Measurements from ENCODE around the gene PEX11G. TPM values are rescaled to one million over a fixed set of nuclear protein-coding genes. Genes with fewer than 3 reads are reported as not detected.
A peak's percentile ranks its signal among the peaks of the same experiment; 100 is the strongest.

Gene PEX11G
- total RNA-seq, 1 experiment from 2014 or later: 1.5 TPM

- DNase-seq (ENCODE audit: extremely low read depth, low read depth): peak; percentile 92
These were observed 33.5 kb upstream of the PEX11G start, which contains the start of gene MCOLN1 for GRCh38 chr19:7522072-7522922. TSS of gene MCOLN1 (plus strand) at chr19:7522624. CDS start at chr19:7522751, 127 bp downstream.

DNA sequence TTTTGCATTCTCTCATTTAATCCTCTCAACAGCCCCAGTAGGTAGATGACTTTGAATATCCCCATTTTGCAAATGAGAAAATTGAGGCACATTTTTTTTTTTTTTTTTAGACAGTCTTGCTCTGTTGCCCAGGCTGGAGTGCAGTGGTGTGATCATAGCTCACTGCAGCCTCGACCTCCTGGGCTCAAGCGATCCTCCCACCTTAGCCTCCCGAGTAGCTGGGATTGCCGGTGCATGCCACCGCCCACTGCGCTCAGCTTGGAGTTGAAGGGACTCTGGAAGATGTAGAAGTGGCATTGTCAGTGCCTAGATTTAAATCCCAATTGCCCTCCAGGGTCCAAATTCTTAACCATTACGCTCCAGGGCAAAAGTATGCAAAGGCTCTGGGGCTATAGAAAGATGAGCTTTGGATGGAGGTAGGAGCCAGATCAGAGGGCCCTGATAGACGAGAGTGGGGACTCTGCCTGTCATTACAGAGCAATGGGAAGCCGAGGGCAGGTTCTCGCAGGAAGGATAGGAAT is 32.8 kb upstream of the PEX11G start:
- no peak for DNase-seq (ENCODE audit: extremely low read depth, low read depth)

DNA sequence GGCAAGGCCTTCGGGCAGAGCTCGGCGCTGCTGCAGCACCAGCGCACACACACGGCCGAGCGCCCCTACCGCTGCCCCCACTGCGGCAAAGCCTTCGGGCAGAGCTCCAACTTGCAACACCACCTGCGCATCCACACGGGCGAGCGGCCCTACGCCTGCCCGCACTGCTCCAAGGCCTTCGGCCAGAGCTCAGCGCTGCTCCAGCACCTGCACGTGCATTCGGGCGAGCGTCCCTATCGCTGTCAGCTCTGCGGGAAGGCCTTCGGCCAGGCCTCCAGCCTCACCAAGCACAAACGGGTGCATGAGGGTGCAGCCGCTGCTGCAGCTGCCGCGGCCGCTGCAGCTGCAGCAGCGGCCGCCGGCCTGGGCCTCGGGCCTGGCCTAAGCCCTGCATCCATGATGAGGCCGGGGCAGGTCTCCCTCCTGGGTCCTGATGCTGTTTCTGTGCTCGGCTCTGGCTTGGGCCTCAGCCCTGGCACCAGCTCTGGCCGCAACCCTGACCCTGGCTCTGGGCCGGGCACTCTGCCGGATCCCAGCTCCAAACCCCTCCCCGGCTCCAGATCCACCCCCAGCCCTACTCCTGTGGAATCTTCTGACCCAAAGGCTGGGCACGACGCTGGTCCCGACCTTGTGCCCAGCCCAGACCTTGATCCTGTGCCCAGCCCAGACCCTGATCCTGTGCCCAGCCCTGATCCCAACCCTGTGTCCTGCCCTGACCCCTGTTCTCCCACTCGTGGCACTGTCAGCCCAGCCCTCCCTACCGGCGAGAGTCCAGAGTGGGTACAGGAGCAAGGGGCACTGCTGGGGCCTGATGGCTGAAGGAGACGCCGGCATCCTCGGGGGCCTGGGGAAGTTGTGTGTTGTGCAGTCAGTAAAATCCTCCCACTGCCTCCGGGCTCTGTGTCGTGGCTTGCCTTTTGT is 31.6 kb upstream of the PEX11G start:
- DNase-seq (ENCODE audit: extremely low read depth, low read depth): no peak

GRCh38 chr19:7519361-7520130 is 30.7 kb upstream of the PEX11G start:
- no peak for DNase-seq (ENCODE audit: extremely low read depth, low read depth)

- no peak for DNase-seq (ENCODE audit: extremely low read depth, low read depth)
These were observed 28.0 kb upstream of the PEX11G start for GRCh38 chr19:7516878-7517277.

GRCh38 chr19:7516333-7516732 is 27.5 kb upstream of the PEX11G start:
- no peak for DNase-seq (ENCODE audit: extremely low read depth, low read depth)

GRCh38 chr19:7515645-7516151 is 26.9 kb upstream of the PEX11G start, which contains the start of gene ZNF358:
TSS of gene ZNF358 (plus strand) at chr19:7516103. CDS start at chr19:7519243, 3,140 bp downstream.
- DNase-seq (ENCODE audit: extremely low read depth, low read depth): no peak

GRCh38 chr19:7515110-7515644 is 26.3 kb upstream of the PEX11G start:
- DNase-seq (ENCODE audit: extremely low read depth, low read depth): no peak

DNA sequence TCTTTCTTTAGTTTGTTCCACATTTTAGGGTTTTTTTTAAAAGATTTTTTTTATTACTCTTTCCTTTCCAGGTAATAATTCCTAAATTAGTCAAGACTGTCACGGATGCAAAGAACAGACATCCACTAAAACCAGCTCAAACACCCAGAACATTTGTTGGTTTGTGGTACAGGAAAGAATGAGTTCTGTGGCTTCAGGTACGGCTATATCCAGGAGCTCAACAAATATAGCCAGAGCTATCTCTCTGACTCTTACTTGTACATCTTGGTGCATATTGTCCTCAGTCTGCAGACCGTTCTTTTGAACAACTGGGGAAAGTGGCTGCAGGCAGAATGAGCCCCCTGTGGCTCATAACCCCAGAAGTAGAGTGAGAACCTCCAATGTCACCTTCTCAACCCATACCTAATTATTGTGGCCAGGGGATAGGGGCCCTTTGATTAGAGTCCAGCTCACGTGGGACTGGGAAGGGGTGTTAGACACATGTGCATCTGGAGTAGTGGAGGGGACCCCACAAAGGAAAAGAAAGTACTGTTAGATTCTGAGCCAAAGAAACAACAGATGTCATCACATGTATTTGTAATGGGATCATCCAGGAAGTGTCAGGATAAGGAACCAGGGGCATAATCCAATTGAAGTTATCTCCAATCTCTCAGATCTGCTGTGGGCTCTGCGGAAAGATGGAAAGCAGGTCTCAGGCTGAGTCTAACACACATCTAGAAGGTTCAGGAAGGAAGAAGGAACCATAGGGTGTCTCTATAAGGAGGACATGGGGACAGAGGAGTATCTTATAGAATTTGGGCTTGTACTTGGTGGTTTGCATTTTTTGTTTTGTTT is 25.2 kb upstream of the PEX11G start:
- DNase-seq (ENCODE audit: extremely low read depth, low read depth): no peak

- no peak for DNase-seq (ENCODE audit: extremely low read depth, low read depth)
These were observed 23.6 kb upstream of the PEX11G start for GRCh38 chr19:7512400-7512851.

GRCh38 chr19:7509625-7510024 is 20.8 kb upstream of the PEX11G start:
- no peak for DNase-seq (ENCODE audit: extremely low read depth, low read depth)

DNA sequence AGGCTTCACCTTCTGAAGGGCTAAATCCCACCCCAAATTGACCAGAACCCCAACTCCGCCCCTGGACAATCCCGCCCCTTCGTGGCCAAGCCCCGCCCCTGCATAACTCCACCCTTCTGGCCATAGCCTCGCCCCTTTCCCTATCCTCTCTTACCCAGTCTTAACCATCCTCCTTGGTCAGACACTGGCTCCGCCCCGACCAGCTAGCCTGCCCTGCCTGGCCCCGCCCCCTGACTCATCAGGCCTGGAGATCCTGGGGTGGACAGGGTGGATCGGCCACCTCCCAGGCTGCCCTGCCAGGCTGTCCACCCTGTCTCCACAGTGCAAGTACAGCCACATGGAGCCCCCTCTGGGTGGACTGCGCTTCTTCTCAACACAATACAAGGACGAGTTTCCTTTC is 19.0 kb upstream of the PEX11G start:
- DNase-seq (ENCODE audit: extremely low read depth, low read depth): peak; percentile 88

DNA sequence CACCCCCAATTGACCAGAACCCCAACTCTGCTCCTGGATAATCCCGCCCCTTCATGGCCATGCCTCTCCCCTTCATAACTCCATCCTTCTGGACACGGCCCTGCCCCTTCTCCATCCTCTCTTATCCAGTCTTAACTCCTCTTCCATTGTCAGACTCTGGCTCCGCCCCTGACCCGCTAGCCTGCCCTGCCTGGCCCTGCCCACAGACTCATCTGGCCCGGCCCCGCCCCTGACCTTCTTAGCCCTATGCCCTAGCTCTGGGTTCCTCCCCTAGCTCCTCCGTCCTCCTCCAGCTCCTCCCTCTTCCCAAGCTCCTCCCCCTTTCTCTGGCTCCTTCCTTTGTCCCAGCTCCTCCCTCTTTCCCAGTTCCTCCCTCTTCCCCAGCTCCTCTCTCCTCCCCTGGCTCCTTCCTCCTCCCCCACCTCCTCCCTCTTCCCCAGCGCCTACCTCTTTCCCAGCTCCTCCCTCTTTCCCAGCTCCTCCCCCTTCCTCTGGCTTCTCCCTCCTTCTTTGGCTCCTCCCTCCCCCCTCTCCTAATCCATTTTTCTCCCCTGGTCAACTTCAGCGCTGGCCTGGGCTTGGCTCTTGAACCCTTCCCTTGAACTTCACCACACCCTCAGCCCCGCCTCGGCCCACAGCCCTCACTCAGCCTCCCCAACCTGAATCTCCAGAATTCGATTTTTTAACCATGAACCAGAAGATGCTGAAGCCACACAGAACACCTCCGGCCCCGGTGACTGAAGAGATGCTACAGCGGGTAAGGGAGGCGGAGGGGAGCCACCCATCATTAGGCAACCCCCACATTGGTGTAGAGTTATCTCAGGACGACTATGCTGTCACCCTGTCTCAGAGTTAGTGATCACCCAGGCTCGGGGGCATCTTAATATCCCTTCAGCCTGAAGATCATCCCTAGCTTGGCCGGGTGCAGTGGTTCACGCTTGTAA is 17.8 kb upstream of the PEX11G start:
- DNase-seq (ENCODE audit: extremely low read depth, low read depth): peak; percentile 94

DNA sequence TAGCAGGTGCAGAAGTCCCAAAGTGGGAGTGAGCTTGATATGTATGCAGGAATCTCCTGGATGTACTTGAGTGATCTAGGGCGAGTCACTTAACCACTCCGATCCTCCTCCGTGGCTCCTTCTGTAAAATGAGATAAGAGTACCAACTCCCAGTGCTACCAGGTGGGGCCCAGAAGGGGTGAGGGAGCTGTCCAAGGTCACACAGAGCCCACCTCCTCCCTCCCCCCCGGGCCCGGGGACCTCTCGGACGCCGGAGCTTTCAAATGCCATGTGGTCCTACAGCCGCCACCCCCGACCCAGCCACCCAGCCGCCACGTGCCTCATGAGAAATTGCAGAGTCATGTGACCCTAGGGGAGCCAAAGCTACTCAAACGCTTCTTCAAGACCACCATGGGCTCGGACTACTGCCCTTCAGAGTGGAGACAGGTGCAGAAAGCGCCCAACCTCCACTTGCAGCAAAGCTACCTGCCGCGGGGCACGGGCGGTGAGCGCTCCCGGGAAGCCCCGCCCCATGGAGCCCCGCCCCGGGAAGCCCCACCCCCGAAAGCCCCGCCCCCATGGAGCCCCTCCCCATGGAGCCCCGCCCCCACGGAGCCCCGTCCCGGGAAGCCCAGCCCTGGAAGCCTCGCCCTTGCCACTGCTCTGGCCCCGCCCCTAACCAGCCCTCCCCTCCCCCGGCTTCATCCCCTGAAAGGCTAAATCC is 17.0 kb upstream of the PEX11G start:
- DNase-seq (ENCODE audit: extremely low read depth, low read depth): no peak

DNA sequence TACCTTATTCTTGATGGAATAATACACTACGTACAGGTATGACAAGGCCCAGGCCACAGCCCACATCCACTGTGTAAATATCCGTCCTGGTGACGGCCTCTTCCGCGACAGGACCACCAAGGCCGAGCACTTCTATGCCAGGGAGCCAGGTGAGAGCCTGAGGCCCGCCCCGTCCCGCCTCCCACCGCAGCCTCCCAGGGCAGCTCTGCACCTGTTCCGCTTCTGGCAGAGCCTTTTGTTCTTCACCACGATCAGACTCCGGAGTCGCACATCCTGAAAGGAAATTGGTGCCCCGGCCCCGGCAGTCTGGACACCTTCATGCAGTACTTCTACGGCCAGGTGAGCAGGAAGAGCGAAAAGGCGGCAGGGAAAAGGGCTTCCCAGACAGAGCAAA is 16.4 kb upstream of the PEX11G start:
- DNase-seq (ENCODE audit: extremely low read depth, low read depth): no peak

DNA sequence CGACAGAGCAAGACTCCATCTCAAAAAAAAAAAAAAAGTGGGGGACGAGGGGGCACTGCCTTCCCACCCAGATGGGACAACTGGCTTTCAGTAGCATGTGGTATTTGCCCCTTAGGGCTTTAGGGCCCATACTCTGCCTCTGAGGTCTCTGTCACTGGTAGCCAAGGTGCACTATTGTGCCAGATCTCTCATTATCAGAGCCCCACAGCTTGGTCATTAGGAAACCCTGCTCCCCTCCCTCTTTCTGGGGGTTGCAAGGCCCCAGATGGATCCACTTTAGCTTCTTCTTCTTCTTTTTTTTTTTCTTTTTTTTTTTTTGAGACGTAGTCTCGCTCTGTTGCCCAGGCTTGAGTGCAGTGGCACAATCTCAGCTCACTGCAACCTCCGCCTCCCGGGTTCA is 15.8 kb upstream of the PEX11G start:
- no peak for DNase-seq (ENCODE audit: extremely low read depth, low read depth)

- DNase-seq (ENCODE audit: extremely low read depth, low read depth): no peak
These were observed 13.7 kb upstream of the PEX11G start for GRCh38 chr19:7502552-7502951.

All from NCI-H460 (cell line).